Epithelial cell of proximal tubule (primary cell): Measurements from ENCODE around the gene DOCK1. TPM values are rescaled to one million over a fixed set of nuclear protein-coding genes. Genes with fewer than 3 reads are reported as not detected.
A peak's percentile ranks its signal among the peaks of the same experiment; 100 is the strongest.

Source experiments
- DNase-seq: peaks from one replicate; pipeline ENCODE4 v3.0.0-alpha.2; 2011; ENCODE audit warnings: low read depth
- H3K4me3 ChIP-seq: 2 replicates; pipeline ENCODE4 v1.5.1; 2011; ENCODE audit warnings: low read depth, mild to moderate bottlenecking, low read length
- CTCF ChIP-seq: conservative IDR thresholded peaks from 2 replicates; pipeline ENCODE4 v1.5.1; 2012; ENCODE audit warnings: low read depth, mild to moderate bottlenecking, low read length
- total RNA-seq: library from RNA; depleted of rRNA; stranded (reverse); fragments of >200 nt; gene quantifications from 2 replicates; pipeline ENCODE4 v1.2.3, GENCODE V29; 2015

DOCK1 gene
- 24.3 and 31.9 TPM in 2 replicates for total RNA-seq

- peak within 1 kb of the TSS; percentile 86 for H3K4me3 ChIP-seq
- no peak for DNase-seq
- no peak for TF ChIP-seq CTCF
Measured at GRCh38 chr10:126904818-126905701, at the start of gene DOCK1. TSS of gene DOCK1 (plus strand) at chr10:126905428. CDS start at chr10:126905518, 90 bp downstream.

- DNase-seq = no peak
- TF ChIP-seq CTCF = peak; percentile 8
- no peak overlapping the region for H3K4me3 ChIP-seq
Measured at GRCh38 chr10:126857178-126857806, 47.9 kb upstream of the DOCK1 start.

GRCh38 chr10:126867567-126868365, 37.5 kb upstream of the DOCK1 start:
- H3K4me3 ChIP-seq = no peak overlapping the region
- DNase-seq = peak; percentile 74
- no peak for TF ChIP-seq CTCF

- no peak for TF ChIP-seq CTCF
- DNase-seq = no peak
- H3K4me3 ChIP-seq = no peak overlapping the region
Measured at GRCh38 chr10:126868371-126868770, 36.9 kb upstream of the DOCK1 start.

- H3K4me3 ChIP-seq = no peak overlapping the region
- TF ChIP-seq CTCF = no peak
Measured at GRCh38 chr10:126872135-126872534, 33.1 kb upstream of the DOCK1 start.

GRCh38 chr10:126872768-126873167, 32.5 kb upstream of the DOCK1 start:
- no peak overlapping the region for H3K4me3 ChIP-seq
- no peak for TF ChIP-seq CTCF
- no peak for DNase-seq

More at GRCh38 chr10:126872135-126872534, 33.1 kb upstream of the DOCK1 start:
- DNase-seq = no peak
